Measurements from ENCODE around the gene XRCC5.

The XRCC5 gene

DNA sequence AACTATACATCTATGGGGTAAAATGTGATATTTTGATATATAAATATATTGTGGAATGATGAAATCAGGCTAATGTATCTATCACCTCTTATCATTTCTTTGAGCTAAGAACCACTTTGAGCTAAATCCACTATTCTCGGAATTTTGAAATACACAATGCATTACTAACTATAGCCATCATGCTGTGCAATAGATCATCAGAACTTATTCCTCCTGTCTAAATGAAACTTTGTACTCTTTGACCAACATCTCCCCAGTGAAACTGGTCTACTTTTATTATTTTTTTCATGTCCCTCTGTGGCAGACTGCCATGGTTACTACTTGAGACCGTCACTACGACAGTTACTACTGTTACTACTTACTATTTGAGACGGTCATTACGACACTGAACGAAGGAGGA is 39.0 kb upstream of the XRCC5 start:
- DNase-seq, result no peak
- H3K27me3 ChIP-seq, result no peaks in the 10 kb centered on the region
- TF ChIP-seq CTCF (IDR thresholded peaks at IDR 0.05), result no peak
- no peaks in the 10 kb centered on the region for H3K4me1 ChIP-seq
- no peak overlapping the region for H3K27ac ChIP-seq
- H3K4me3 ChIP-seq, result no peak overlapping the region
- H3K36me3 ChIP-seq, result peaks cover 0 to 9% (median 0%) of the 10 kb centered on the region in 3 donors
- intact Hi-C loops (cut with DNase I; ENCODE audit: low total_unique reads), result no loop called here
- no peaks in the 10 kb centered on the region for H3K9me3 ChIP-seq

GRCh38 chr2:216071111-216071851 is 37.9 kb upstream of the XRCC5 start:
- no peak overlapping the region for H3K27ac ChIP-seq
- no peak for DNase-seq
- H3K36me3 ChIP-seq, result no peaks in the 10 kb centered on the region
- no peaks in the 10 kb centered on the region for H3K9me3 ChIP-seq
- intact Hi-C loops (cut with DNase I; ENCODE audit: low total_unique reads), result no loop called here
- no peak overlapping the region for H3K4me3 ChIP-seq
- no peak for TF ChIP-seq CTCF (IDR thresholded peaks at IDR 0.05)
- no peaks in the 10 kb centered on the region for H3K27me3 ChIP-seq
- H3K4me1 ChIP-seq, result no peaks in the 10 kb centered on the region

DNA sequence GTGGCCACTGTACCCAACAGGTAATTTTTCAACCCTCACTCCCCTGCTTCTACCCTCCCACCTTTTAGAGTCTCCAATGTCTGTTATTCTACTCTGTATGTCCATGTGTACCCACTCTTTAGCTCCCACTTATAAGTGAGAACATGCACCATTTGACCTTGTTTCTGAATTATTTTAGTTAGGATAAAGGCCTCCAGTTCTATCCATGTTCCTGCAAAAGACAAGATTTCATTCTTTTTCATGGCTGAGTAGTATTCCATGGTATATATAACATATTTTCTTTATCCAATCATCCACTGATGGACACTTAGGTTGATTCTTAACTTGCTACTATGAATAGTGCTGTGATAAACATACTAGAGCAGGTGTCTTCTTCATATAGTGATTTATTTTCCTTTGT is 36.7 kb upstream of the XRCC5 start:
- H3K4me1 ChIP-seq, result no peaks in the 10 kb centered on the region

GRCh38 chr2:216073773-216074172 is 35.4 kb upstream of the XRCC5 start:
- DNase-seq, result no peak
- no peak for TF ChIP-seq CTCF (IDR thresholded peaks at IDR 0.05)
- intact Hi-C loops (cut with DNase I; ENCODE audit: low total_unique reads), result no loop called here
- H3K27ac ChIP-seq, result no peak overlapping the region
- no peaks in the 10 kb centered on the region for H3K27me3 ChIP-seq
- no peaks in the 10 kb centered on the region for H3K9me3 ChIP-seq
- H3K36me3 ChIP-seq, result no peaks in the 10 kb centered on the region
- H3K4me1 ChIP-seq, result no peaks in the 10 kb centered on the region
- H3K4me3 ChIP-seq, result no peak overlapping the region

More for the DNA sequence above, 36.7 kb upstream of the XRCC5 start:
- no peak for TF ChIP-seq CTCF (IDR thresholded peaks at IDR 0.05)
- no peaks in the 10 kb centered on the region for H3K36me3 ChIP-seq
- no peaks in the 10 kb centered on the region for H3K9me3 ChIP-seq
- H3K4me3 ChIP-seq, result no peak overlapping the region
- DNase-seq, result no peak
- intact Hi-C loops (cut with DNase I; ENCODE audit: low total_unique reads), result no loop called here
- H3K27ac ChIP-seq, result no peak overlapping the region
- no peaks in the 10 kb centered on the region for H3K27me3 ChIP-seq

- H3K36me3 ChIP-seq, result no peaks in the 10 kb centered on the region
- intact Hi-C loops (cut with DNase I; ENCODE audit: low total_unique reads), result no loop called here
Measured at GRCh38 chr2:216074380-216074779, 34.8 kb upstream of the XRCC5 start.

More at GRCh38 chr2:216074380-216074779, 34.8 kb upstream of the XRCC5 start:
- TF ChIP-seq CTCF (IDR thresholded peaks at IDR 0.05), result no peak
- DNase-seq, result no peak
- Histone ChIP-seq H3K4me3 (no peak overlapping the region), H3K27ac (no peak overlapping the region), H3K9me3 (no peaks in the 10 kb centered on the region), H3K27me3 (no peaks in the 10 kb centered on the region), H3K4me1 (no peaks in the 10 kb centered on the region)
